HG02798 (cell line): Measurements from ENCODE around the gene UBE4A.

Experiments
- ATAC-seq: cut with Tn5 transposase; IDR thresholded peaks from one replicate; pipeline ENCODE4 v1.9.1; 2021; ENCODE audit warnings: mild to moderate bottlenecking; ENCODE audit not compliant: unreplicated experiment, poor library complexity

The UBE4A gene

DNA sequence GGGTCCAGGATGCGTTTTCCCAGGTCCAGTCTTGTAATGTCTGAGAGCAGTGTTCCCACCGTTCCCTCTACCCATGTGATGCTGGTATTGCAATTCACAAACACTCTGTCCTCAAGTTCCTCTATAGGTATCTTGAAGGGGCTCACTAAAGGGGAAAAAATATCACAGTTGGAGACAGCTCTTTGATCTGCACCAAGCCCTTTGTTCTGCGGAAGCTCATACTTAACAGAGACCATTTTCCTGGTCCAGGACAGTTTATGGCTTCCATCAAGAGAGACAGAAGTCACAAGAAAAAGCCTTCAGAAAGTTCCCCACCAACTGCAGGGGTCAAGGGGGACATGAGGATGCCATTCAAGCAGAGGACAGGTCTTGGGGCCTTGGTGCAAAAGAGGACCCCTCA, 19.0 kb upstream of the UBE4A start:
- no peak for ATAC-seq

DNA sequence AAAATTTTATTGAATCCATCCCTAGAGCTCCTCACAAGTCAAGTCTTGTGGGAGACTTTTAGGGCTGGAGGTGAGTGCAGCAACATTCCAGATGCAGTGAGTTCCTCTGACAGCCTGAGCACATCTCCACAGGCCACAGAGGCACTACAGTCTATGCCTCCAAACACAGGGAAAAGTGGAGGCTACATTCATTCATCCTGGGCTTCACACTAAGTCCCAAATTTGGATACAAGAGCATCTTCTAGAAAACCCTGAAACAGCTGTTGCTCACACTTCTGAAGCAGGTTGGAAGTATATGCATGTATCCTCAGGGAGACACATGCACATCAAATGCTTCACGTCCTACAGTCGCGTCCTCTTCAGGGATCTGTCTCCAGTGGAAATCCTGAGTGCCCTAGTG, 18.1 kb upstream of the UBE4A start:
- no peak for ATAC-seq

DNA sequence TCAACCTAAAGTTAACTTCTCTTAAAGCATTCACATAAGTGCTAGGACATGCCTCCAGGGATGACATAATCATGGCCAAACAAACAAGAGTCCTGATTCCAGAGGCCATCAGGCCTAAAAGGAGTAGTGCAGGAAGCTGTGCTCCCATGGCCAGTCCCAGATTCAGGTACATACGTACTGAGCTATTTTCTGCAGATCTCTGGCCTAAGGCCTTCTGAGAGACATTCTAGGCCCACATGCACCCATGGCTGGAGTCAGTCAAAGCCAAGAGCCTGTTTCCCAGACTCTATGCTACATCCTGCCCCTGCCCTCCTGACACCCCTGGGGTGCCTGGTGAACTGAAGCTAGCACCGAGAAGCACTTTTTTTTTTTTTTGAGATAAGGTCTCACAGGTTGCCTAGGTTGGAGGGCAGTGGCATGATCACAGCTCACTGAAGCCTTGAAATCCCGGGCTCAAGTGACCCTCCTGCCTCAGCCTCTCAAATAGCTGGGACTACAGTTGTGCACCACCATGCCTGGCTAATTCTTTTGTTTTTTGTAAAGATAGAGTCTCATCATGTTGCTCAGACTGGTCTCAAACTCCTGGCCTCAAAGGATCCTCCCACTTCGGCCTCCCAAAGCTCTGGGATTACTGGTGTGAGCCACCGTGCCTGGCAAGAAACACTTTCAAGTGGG, 17.4 kb upstream of the UBE4A start:
- ATAC-seq: no peak

DNA sequence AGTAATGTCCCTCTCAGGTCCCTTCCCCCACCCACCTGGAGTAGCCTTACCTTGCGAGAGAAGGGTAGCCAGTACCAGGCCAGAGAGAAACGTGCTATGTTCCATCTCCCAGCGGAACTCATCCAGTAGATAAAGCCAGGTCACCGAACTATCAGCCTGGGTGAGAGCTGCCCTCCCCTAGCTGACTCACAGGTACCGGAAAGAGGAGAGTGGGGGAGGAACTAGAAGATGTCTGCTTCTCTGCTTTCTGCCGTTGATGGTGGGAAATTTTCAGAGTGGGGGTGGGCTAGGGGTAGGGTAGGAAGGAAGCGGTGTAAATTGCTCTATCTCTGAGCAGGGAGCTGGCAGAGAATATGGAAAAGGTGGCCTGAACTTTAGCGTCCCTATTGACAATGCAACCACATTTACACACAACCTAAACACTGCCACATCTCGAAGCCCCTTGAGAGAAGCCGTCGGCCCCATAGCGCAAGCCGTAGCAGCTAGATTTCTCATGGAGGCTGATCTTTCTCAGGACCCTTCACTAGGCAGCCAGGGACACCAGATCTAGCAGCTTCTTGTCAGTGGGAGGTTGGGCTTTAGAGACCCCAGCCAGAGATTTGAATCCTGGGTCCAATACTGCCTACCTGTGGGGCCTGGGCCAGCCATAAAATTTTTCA, 16.8 kb upstream of the UBE4A start, which contains the start of gene CD3D:
Gene CD3D (minus strand): TSS at position 203 of the 659 bp plus-strand sequence. CDS start 98 bp downstream, at position 105.
- no peak for ATAC-seq

DNA sequence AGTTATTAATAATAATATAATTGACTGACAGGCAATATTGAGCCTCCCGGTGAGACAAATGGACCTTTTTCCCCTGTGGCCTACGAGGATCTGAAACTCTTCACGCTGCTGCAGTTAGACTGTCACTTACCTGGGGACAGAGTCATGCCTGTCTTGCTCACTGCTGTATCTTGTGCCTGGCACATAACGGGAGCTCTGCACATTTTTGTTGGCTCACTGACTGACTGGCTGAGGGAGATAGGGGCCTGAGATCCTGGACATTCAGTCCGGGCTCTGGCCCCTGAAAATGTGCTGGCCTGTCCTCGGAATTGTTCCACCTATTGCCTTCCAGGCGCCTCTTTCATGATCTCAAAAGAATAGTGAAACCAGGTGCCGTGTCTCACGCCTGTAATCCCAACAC, 16.2 kb upstream of the UBE4A start:
- ATAC-seq: no peak

DNA sequence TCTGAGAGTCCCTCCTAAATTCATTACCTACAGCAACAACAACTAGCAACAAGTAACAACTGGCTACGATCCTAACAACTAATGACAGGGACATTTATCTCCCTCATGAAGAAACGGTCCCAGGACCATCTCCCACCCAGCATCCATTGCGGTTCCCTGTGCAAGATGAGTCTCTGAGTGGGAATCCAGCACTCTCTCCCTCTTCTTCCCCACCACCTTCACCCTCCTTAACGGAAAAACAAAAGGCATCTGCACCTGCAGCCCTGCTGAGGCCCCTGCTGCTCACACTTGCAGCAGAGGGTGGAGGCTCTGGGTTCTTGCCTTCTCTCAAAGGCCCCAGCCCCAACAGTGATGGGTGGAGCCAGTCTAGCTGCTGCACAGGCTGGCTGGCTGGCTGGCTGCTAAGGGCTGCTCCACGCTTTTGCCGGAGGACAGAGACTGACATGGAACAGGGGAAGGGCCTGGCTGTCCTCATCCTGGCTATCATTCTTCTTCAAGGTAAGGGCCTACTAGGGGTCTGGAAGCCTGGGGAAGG, 15.4 kb upstream of the UBE4A start, which contains the start of gene CD3G:
Gene CD3G (plus strand): TSS at position 364 of the 535 bp plus-strand sequence. CDS start 80 bp downstream, at position 444.
- no peak for ATAC-seq

DNA sequence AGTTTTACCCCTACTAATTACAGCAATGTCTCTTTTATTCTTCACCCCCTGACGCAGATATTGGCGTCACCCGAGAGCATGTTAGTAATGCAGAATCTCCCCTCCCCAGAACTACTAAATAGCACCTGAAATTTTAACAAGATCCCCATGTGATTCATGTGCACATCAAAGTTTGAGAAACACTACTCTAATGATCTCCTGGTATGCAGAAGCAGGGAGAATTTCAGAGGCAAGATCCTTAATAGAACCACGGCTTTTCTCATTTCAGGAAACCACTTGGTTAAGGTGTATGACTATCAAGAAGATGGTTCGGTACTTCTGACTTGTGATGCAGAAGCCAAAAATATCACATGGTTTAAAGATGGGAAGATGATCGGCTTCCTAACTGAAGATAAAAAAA, 9.9 kb upstream of the UBE4A start:
- no peak for ATAC-seq

DNA sequence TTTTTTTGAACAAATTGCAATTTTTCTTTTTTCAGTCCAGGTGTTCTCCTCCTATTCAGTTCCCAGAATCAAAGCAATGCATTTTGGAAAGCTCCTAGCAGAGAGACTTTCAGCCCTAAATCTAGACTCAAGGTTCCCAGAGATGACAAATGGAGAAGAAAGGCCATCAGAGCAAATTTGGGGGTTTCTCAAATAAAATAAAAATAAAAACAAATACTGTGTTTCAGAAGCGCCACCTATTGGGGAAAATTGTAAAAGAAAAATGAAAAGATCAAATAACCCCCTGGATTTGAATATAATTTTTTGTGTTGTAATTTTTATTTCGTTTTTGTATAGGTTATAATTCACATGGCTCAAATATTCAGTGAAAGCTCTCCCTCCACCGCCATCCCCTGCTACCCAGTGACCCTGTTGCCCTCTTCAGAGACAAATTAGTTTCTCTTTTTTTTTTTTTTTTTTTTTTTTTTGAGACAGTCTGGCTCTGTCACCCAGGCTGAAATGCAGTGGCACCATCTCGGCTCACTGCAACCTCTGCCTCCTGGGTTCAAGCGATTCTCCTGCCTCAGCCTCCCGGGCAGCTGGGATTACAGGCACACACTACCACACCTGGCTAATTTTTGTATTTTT, 6.2 kb upstream of the UBE4A start:
- no peak for ATAC-seq

DNA sequence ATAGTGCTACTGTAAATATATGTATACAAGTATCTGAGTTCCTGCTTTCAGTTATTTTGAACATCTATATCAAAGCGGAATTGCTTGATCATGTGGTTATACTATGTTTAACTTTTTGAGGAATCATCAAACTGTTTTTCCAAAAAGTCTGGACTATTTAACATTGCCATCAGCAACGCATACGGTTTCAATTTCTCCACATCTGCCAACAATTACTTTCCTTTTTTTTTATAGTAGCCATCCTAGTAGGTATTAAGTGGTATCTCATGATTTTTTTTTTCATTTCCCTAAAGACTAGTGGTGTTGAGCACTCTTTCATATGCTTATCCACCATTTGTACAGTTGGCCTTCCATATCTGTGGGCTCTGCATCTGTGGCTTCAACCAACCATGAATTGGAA, 1.3 kb upstream of the UBE4A start:
- no peak for ATAC-seq

DNA sequence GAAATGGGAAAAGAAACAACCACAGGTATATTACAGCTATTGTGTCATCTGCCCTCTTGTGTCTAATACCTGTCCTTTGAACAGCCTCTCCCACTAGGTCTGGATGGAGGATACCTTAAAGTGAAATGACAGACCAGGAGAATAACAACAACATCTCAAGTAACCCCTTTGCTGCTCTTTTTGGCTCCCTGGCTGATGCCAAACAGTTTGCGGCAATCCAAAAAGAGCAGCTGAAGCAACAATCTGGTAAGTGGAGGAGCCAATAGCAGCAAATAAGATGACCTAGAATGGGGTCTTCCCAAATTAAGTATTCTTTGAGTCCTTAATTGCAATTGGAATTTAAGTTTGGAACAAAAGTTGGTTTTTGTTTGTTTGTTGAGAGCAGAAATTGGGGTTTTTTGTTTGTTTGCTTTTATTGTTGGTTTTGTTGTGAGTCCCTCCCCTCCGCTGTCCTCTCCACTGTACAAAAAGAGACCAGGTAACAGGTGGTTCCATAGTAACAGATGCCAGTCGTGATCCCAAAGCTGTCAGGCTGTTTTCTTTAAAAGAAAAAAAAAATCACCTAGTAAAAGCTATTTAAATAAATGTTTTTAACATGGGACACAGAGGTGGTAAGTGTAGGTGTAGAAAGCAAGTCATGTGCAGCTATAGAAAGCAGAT, 5.7 kb downstream of the UBE4A start:
- ATAC-seq: no peak

DNA sequence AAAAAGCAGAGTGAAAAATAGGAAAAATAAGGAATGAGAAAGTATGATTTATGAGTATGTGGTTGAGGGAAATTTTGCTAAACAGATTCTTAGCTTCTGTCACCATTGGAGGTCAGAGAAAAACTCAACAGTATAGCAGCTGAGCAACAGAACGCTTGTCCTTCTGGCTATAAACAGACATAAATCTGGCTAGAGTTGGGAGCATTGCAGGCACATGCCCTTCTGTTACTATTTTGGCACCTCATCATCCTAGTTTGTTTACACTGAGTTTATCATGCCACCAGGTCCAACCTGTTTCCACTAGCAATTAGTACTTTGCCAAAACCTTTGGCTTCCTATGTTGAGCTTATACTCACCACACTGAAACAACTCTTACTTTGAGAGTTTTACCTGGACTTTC, 6.9 kb downstream of the UBE4A start:
- no peak for ATAC-seq

DNA sequence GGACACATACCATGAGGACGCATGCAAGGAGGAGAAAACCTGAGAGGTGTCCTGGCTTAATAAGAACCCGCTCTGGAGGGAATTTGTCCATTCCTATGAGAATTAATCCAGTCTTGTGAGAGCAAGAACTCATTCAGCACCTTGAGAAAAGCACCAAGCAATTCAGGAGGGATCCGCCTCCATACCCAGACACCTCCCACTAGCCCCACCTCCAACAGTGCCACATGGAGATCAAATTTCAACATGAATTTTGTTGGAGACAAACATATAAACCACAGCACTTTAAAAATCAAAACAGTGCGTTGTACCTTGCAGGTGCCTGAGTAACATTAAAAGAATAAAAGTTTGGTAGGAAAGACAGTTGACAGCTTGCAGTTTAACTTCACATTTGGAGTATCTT, 11.4 kb downstream of the UBE4A start:
- ATAC-seq: no peak

DNA sequence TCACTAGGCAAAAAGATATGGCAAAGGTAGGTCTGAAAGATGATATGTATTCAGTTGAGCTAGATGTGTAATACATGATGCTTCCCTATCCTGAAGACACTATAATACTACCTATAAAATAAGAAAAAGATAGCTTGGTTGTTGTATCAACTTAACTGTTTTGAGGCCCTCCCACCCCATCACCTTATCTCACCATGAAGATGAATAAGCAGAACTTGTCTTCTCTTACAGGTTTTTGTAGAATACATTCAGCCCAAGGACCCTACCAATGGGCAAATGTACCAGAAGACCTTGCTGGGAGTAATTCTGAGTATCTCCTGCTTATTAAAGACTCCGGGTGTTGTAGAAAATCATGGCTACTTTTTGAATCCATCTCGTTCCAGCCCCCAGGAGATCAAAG, 13.9 kb downstream of the UBE4A start:
- no peak for ATAC-seq

DNA sequence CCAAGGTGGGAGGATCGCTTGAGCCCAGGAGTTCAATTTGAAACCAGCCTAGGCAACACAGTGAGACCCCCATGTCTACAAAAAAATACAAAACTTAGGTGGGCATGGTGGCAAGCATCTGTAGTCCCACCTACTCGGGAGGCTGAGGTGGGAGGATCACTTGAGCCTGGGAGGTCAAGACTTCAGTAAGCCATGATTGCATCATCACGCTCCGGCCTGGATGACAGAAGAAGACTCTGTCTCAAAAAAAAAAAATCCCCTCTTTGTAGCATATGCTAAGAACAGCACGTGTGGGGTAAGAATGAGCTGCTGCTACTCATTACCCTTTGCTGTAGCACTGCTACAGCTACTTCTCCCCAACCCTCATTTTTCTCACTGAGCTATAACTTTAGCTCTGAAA, 14.5 kb downstream of the UBE4A start:
- ATAC-seq: no peak

DNA sequence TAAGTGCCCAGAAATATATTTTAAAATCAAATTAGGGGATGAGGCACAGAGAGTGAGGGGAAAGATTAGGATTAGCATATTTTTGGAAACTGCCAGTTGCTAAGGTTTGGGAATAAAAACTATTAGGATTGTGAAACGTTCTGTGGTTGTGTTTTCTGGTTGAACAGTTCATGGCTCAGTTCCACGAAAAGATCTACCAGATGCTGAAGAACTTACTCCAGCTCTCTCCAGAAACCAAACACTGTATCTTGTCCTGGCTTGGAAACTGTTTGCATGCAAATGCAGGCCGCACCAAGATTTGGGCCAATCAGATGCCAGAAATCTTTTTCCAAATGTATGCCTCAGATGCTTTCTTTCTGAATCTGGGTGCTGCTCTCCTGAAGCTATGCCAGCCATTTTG, 15.3 kb downstream of the UBE4A start:
- ATAC-seq: no peak

DNA sequence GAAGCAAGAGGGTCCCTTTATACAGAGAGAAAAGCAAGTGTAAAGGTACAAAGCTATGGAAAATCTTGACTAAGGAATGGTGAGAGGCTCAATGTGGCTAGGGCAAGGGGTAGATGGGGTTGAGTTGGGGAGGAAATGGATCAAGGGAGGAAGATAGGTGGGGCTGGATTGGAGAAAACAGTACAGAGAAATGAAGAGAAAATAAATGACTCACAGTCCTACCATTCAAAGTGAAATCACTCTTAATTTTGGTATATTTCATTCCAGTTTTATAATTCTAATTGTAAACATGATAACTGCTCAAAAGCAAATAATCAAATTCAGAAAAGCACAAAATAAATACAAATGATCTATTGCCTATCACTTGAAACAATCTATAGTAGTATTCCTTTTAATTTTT, 16.6 kb downstream of the UBE4A start:
- ATAC-seq: no peak

DNA sequence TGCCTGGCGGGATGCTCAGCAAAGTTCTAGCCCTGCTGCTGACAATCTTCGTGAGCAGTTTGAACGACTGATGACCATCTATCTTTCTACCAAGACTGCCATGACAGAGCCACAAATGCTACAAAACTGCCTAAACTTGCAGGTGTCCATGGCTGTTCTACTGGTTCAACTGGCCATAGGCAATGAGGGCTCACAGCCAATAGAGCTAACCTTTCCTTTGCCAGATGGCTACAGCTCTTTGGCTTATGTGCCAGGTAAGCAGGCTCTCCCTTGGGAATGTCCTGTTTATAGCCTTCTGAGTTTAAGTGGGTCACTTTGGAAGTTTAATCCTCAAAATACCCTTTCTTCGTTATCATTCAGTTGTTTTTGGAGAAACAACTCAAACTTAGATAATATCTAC, 20.1 kb downstream of the UBE4A start:
- no peak for ATAC-seq

DNA sequence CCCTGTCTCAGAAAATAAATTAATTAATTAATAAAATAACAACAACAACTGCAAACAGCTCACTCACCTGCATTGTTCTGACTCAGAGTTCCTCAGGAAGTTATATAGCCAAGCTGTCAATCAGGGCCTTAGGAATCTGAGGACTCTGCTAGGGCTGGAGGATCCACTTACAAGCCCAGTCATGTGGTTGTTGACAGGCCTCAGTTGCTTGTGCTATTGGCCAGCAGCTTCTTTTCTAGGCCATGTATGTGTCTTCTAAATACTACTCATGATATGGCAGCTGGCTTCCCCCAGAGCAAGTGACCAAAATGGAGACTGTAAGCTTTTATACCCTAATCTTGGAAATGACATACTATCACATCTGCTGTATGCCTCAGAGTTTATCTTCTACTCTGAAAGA, 21.2 kb downstream of the UBE4A start:
- ATAC-seq: no peak

DNA sequence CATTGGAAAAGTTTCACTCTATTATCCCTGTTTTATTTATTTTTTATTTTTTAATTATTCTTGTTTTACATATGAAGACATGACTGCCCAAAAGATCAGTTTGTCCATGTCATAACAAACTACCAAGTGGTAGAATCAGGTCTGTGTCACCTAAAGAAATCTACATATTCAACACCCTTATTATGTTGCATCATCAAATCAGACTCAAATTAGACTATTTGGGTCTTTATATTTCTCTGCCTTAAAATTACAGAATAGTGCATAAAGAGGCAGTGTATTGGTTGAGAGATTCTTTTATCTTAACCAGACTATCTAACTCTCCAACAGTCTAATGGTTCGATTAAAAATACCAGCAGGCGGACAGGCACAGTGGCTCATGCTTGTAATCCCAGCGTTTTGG, 23.6 kb downstream of the UBE4A start:
- ATAC-seq: no peak

DNA sequence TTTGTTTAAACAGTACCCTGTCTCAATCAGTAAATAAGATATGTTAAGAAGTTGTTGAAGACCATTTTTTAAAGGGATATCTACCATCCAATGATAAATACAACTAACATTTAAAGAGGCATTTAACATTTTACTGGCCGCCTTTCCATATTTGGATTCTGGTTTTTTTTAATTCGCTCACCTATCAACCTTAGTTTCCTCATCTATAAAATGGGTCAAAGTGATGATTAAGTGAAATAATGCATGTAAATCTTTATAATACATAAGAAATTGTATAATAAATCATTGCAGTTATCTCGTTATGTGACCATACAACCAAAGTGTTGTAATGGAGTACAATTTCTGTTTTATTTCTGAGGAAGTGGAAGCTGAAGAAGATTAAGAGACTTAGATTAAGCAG, 24.3 kb downstream of the UBE4A start:
- no peak for ATAC-seq

DNA sequence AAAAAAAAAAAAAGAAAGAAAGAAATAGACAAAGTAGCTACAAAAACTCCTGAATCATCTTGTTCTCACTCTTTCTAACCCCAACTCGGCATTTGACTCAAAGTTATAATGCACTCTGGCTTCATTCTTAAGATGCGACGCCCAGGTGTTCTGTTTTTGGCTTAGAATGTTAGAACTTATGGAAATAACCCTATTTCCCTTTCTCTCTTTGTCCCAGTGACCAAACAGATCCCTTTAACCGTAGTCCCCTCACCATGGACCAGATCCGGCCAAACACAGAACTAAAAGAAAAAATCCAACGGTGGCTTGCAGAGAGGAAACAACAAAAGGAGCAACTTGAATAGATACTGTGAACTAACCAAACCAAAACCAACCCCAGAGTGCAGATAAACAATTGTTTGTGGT, 36.7 kb downstream of the UBE4A start:
- ATAC-seq: no peak
